ENCODE data around the gene FUS. TPM values are rescaled to one million over a fixed set of nuclear protein-coding genes. Genes with fewer than 3 reads are reported as not detected.

Gene FUS

DNA sequence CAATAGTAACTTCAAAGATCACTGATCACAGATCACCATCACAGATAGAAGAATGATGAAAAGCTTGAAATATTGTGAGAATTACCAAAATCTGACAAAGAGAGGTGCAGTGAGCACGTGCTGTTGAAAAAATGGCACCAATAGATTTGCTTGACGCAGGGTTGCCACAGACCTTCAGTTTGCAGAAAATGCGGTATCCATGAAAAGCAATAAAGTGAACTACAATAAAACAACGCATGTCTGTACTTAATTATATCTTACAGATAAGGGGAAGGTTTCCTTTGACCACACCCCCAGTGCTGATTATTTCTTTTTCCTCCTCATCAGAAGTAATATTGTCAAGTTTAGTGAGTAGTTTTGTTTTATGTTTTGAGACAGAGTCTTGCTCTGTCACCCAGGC lies 58.1 kb downstream of the FUS start:
- Histone ChIP-seq H4K8ac (ENCODE audit: low read depth, low read length) (no peak overlapping the region), H3K4ac (ENCODE audit: low read length) (no peak overlapping the region), H2BK120ac (ENCODE audit: low read depth, low read length) (no peak overlapping the region), H2BK12ac (ENCODE audit: low read length) (no peak overlapping the region), H2AFZ (ENCODE audit: low read length) (no peak overlapping the region), H3K9me3 (replicated peaks in 1 of 2; ENCODE audit: control insufficient read depth in 2 of 2, insufficient read depth in 1 of 2, low read depth in 1 of 2, low read length in 2 of 2) (no peaks in the 10 kb centered on the region), H3K79me1 (ENCODE audit: low read depth, low read length) (no peaks in the 10 kb centered on the region), H3K4me2 (ENCODE audit: insufficient read depth, low read length, poor library complexity, severe bottlenecking) (no peak overlapping the region), H3K27ac (replicated peaks; ENCODE audit: low read length) (no peak overlapping the region), H3K4me1 (ENCODE audit: control insufficient read depth in 2 of 2, insufficient read depth in 1 of 2, low read depth in 1 of 2, low read length in 2 of 2) (no peaks in the 10 kb centered on the region), H3K27me3 (ENCODE audit: control insufficient read depth in 3 of 3, insufficient read depth in 3 of 3, low read depth in 1 of 3, low read length in 3 of 3) (no peaks in the 10 kb centered on the region), H3K18ac (ENCODE audit: low read length) (no peak overlapping the region), H3K4me3 (ENCODE audit: low read length in 2 of 2) (no peak overlapping the region), H2AK5ac (ENCODE audit: low read depth, low read length) (no peak overlapping the region), H2BK15ac (ENCODE audit: low read length) (no peak overlapping the region), H4K91ac (ENCODE audit: low read depth, low read length, poor library complexity) (no peak overlapping the region), H3K36me3 (replicated peaks in 1 of 2; ENCODE audit: control insufficient read depth in 2 of 2, insufficient read depth in 2 of 2, low read length in 2 of 2) (no peaks in the 10 kb centered on the region), H3K23ac (ENCODE audit: low read depth, low read length, poor library complexity) (no peak overlapping the region), H3K14ac (ENCODE audit: low read length) (no peak overlapping the region), H2BK5ac (ENCODE audit: low read length) (no peak overlapping the region), H3K9ac (ENCODE audit: low read depth, low read length, poor library complexity) (no peak overlapping the region)
- WGBS, 2 donors (ENCODE audit: extremely low coverage in 2 of 2, insufficient read length in 2 of 2, insufficient replicate concordance in 1 of 2): no CpG with 5 or more reads among the region's 4 CpGs
- no peak for DNase-seq (ENCODE audit: low spot score)

Small RNA genes lying within 50 kb of the gene (small RNA-seq; reads per million reads assigned to genes)
- gene AC009088.4 (ENCODE audit: insufficient read depth) (not detected), gene NDUFA3P6 (ENCODE audit: insufficient read depth) (not detected)

Measured in neuronal stem cell (in vitro differentiated cells).